GM12872 (cell line): Measurements from ENCODE around the gene PARP9.

ENCODE experiments used
- TF ChIP-seq, protein P1 (sequence below): IDR thresholded peaks from 3 replicates; pipeline ENCODE4 v1.5.1; 2011; ENCODE audit warnings: low read depth, mild to moderate bottlenecking, low read length, moderate library complexity; ENCODE audit not compliant: insufficient read depth

The PARP9 gene

DNA sequence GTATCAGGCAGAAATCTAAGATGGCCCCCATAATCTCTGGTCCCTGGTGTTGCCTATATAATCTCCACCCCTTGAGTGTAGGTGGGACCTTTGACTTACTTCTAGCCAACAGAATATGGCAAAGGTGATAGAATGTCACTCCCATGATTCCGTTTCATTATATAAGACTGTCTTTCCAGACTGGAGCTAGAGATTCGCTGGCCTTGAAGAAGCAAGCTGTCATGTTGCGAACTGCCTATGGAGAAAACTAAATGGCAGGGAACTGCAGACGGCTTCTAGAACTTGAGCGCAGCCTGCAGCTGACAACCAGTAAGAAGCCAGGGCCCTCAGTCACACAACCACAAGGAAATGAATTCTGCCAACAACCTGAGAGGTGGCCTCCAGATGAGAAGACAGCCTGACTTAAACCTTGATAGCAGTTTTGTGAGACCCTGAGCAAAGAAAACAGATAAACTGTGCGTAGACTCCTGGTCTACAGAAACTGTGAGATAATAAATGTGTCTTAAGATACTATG lies 47.2 kb downstream of the PARP9 start:
- TF ChIP-seq, protein P1, sequence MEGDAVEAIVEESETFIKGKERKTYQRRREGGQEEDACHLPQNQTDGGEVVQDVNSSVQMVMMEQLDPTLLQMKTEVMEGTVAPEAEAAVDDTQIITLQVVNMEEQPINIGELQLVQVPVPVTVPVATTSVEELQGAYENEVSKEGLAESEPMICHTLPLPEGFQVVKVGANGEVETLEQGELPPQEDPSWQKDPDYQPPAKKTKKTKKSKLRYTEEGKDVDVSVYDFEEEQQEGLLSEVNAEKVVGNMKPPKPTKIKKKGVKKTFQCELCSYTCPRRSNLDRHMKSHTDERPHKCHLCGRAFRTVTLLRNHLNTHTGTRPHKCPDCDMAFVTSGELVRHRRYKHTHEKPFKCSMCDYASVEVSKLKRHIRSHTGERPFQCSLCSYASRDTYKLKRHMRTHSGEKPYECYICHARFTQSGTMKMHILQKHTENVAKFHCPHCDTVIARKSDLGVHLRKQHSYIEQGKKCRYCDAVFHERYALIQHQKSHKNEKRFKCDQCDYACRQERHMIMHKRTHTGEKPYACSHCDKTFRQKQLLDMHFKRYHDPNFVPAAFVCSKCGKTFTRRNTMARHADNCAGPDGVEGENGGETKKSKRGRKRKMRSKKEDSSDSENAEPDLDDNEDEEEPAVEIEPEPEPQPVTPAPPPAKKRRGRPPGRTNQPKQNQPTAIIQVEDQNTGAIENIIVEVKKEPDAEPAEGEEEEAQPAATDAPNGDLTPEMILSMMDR = no peak

DNA sequence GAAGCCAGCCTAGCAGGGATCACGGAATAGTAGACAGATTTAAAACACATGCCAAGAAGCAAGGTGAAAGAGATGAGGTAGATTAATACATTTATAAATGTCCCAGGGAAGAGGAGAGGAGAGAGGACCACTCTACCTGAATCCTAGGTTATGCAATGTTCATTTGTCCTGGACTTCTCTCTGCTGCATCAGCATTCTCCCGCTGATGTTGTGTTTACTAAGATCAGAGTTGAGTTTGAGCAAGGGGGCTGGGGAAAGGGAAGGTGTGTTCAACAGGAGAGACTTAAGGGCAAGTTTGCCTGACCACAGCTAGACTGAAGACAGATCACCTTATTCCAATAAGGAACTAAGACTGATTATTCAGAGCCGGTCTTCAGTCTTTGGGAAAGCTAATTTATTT lies 48.2 kb downstream of the PARP9 start:
- TF ChIP-seq, protein P1 = no peak

GRCh38 chr3:122515020-122515468 lies 49.1 kb downstream of the PARP9 start:
- TF ChIP-seq, protein P1 = no peak

DNA sequence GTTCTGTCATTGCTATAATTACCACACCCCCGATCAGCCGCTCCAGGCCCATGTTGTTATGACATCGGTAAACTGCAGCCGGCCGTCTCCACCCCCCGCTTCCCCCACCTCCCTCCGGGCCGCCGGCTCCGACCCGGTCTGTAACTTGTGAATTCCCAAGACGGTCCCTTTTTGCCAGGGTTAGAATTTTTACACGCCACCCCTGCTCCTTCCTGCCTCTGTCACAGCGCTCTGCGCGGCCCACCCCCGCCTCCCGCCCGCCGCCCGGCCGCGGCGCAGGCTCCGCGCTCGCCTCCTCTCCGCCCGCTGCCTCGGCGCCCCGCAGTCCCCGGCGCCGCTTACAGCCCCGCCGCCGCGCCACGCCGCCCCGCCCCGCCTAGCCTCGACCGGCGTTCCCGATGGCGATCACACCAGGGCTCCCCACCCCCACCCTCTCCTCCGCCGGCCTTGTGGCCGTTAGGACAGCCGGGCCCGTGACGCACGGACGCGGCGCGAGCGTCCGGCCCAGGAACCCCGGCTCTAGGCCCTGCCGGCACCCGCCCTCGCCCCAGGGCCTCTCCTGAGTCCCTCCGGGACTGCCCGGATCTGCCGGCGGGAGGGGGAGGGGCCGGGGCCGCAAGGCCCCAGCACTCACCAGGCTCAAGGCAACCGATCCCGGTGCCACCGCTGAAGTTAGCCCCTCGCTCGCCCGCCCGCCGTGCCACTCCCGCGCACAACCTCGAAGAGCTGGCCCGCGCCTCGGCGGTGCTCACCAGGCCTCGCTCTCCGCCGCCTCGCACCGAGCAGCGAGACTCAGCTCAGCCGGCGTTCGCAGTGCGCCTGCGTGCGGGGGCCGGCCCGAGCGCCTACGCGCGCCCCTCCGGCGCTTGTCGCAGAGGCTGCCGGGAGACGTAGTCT lies 49.7 kb downstream of the PARP9 start, which contains the start of gene KPNA1:
KPNA1 (minus strand) TSS at position 817 of the 897 bp plus-strand sequence. CDS start 18,374 bp downstream, outside the sequence.
- TF ChIP-seq, protein P1 = no peak

DNA sequence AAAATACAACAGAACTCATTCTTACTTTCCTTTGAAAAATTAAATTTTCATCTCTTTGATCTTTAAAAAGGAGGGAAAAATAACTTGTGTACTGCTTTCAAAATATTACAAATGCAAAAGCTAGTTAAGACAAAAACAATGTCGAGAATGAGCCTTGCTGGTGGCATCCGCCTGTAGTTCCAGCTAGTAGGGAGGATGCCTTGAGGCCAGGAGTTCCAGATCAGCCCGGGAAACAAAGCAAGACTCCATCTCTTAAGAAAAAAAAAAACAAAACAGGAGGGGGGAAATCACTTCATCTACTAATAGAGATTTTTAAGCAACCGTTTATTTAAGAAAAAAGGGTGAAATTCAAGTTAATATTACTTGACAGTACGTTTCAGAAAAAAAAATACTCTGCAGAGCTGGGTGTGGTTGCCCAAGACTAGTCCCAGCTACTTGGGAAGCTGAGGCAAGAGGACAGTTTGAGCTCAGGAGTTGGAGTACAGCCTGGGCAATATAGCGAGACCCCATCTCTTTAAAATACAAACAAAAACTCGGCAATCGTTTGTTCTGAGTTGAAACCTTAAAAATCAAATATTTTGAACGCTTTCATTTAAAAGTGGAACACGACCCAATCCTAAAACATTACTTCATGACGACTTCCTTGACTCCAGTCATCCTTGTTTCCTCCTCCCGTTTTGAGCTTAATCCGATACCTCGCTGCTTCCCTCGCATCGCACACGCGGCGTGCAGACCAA lies 50.5 kb downstream of the PARP9 start:
- TF ChIP-seq, protein P1 = no peak

DNA sequence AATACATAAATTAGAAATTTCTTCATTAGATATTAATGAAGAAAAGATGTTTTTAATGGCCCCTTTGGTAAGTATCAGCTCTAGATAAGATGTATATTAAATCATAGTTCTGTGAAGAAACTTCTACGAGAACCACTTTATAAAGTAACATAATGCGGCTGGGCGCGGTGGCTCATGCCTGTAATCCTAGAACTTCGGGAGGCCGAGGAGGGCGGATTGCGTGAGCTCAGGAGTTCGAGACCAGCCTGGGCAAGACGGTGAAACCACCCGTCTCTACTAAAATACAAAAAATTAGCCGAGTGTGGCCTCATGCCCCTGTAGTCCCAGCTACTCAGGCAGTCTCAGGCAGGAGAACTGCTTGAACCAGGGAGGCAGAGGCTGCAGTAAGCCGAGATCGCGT lies 51.8 kb downstream of the PARP9 start:
- TF ChIP-seq, protein P1 = no peak
